ENCODE data around the gene ST6GALNAC3.

GRCh38 chr1:76109404-76109803 is 34.9 kb downstream of the ST6GALNAC3 start:
- TF ChIP-seq CTCF (IDR thresholded peaks at IDR 0.05) (no peak), ZFX (IDR thresholded peaks at IDR 0.05; ENCODE audit: borderline replicate concordance) (no peak)

Measured in 22Rv1 (cell line).